RWPE1 (cell line): ENCODE results near the gene ARHGEF40.
A peak's percentile ranks its signal among the peaks of the same experiment; 100 is the strongest.

Experiments used
- CTCF ChIA-PET: fragments of 350-600 bp; sonication (Branson Sonifier 250); formaldehyde crosslinking; extraction: SDS; loops from one replicate; lab custom pipeline; 2021; lab: Yijun Ruan, JAX
- POLR2A ChIA-PET: fragments of 400-600 bp; formaldehyde crosslinking; extraction: SDS; loops from one replicate; lab custom pipeline; 2020; ENCODE audit warnings: antibody characterized with exemption; ENCODE audit not compliant: low non-redundant PET; lab: Yijun Ruan, JAX
- DNase-seq: peaks from one replicate; pipeline ENCODE4 v3.0.0; 2012; ENCODE audit warnings: low spot score
- H3K27ac ChIP-seq: fragments of 450-650 bp; 2 replicates; pipeline ENCODE4 v1.5.1; 2017
- CTCF ChIP-seq: fragments of 450-650 bp; conservative IDR thresholded peaks from 2 replicates; pipeline ENCODE4 v1.5.1; 2017; ENCODE audit warnings: low read depth, mild to moderate bottlenecking

Gene ARHGEF40

GRCh38 chr14:21072031-21072473, 1.9 kb downstream of the ARHGEF40 start:
- ChIA-PET POLR2A (no interaction called here), CTCF (interaction anchor here (0.6 to 3.0 kb wide), 6 partner anchors 11 to 552 kb away, joined by 3 to 31 read pairs (median 4); no protein-coding TSS in a partner anchor)
- H3K27ac ChIP-seq, result peak overlapping the region; percentile 83
- TF ChIP-seq CTCF, result no peak
- DNase-seq, result no peak

GRCh38 chr14:21072781-21073339, 2.8 kb downstream of the ARHGEF40 start:
- TF ChIP-seq CTCF, result no peak
- ChIA-PET CTCF (interaction anchor here (0.6 to 3.0 kb wide), 4 partner anchors 20 to 102 kb away, joined by 3 to 21 read pairs (median 4); no protein-coding TSS in a partner anchor), POLR2A (no interaction called here)
- H3K27ac ChIP-seq, result no peak overlapping the region
- DNase-seq, result no peak

- no peak overlapping the region for H3K27ac ChIP-seq
- DNase-seq, result no peak
- no peak for TF ChIP-seq CTCF
- POLR2A ChIA-PET, result interaction anchor here (0.6 kb wide), 1 partner anchor 20 kb away, joined by 5 read pairs; no protein-coding TSS in a partner anchor
- CTCF ChIA-PET, result interaction anchor here (0.6 to 1.8 kb wide), 5 partner anchors 16 to 93 kb away, joined by 3 to 5 read pairs (median 4); no protein-coding TSS in a partner anchor
Observed at GRCh38 chr14:21073921-21074320, 3.8 kb downstream of the ARHGEF40 start.

GRCh38 chr14:21074398-21075272, 4.5 kb downstream of the ARHGEF40 start:
- no peak overlapping the region for H3K27ac ChIP-seq
- no peak for TF ChIP-seq CTCF
- ChIA-PET CTCF (interaction anchor here (0.7 to 1.8 kb wide), 7 partner anchors 11 to 60 kb away, joined by 3 to 6 read pairs (median 3); no protein-coding TSS in a partner anchor), POLR2A (no interaction called here)
- DNase-seq, result no peak

- TF ChIP-seq CTCF, result no peak
- no peak overlapping the region for H3K27ac ChIP-seq
- ChIA-PET CTCF (interaction anchor here (1.0 to 1.8 kb wide), 3 partner anchors 14 to 29 kb away, joined by 3 to 6 read pairs (median 4); no protein-coding TSS in a partner anchor), POLR2A (no interaction called here)
- no peak for DNase-seq
Observed at GRCh38 chr14:21075719-21076437, 5.8 kb downstream of the ARHGEF40 start.
